Stimulated activated CD4-positive, alpha-beta T cell treated with anti-CD3 and anti-CD28 coated beads, Interleukin-1b, Interleukin-23, amount 100 ng/mL, for 4 hours (primary cell): Measurements from ENCODE around the gene RRAD.

Experiments
- DNase-seq, 2 donors: peaks; one replicate each; pipeline ENCODE4 v3.0.0-alpha.2; 2020; ENCODE audit warnings: low read depth in 2 of 2

RRAD gene

DNA sequence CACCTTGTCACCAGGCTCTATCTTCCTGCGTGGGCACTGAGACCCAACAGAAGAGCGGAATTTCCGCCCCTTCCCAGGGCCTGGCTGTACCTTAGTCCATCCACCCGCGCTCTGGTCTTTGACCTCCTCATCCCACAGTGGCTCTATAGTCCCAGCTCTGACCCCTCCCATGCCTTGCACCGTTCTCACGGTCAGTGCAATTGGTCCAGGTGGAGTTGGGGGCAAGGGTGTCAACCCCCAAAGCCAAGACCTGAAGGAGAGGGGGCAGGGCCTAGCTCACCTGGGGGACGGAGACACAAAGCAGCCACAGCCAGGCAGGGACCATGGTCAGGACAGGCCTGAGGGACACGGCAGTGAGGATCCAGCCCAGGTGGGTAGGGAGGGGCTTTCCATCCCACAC, 7.6 kb downstream of the RRAD start:
- no peak for DNase-seq

DNA sequence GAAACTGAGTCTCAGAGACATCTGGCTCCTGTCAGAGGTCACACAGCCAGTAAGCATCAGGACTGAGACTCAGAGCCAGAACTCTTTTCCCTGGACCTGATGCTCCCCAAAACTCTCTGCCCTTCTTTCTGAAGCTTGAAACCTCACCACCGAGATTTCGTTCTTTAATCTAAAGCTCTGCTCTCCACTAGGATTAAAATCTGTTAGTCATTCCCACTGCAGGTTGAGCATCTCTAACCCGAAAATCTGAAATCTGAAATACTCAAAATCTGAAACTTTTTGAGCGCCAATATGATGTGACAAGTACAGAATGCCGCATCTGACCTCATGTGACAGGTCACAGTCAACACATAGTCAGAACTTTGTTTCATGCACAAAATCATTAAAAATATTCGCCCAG, 8.8 kb downstream of the RRAD start:
- DNase-seq, result no peak

DNA sequence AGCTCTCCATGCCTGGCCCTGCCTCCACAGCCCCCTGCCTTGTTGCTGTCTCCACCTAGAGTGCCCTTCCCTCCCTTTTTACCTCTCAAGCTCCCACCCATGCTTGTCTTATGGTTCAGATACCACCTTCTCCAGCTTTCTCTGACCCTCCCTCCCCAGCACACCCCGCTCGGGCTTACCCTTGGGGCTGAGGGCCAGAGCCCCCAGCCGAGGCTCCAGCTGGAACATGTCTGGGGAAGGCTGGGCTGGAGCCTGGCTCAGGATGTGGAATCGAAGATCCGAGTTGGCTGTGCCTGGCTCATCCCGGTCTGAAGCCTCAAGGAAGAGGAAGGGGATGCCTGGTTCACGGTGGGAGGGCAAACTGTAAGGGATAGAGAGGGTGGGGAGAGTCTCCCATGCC, 10.3 kb downstream of the RRAD start:
- DNase-seq, result no peak

DNA sequence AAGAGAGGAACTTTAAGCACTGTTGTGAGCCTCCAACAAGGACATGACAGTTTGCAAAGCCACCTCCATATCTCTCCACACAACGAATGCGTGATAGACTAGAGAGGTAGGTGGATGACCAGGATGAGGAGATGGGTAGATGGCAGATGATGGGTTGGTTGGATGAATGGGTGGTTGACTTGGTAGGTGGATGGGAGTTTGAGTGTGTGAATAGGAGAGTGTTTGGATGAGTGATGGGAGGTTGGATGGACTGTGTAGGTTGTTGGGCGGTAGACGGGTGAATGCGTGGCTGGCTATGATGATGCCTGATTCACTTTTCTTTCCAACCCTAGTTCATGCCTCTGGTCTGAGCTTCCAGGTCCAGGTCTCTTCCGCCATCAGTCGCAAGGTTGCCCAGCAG, 10.8 kb downstream of the RRAD start:
- no peak for DNase-seq

DNA sequence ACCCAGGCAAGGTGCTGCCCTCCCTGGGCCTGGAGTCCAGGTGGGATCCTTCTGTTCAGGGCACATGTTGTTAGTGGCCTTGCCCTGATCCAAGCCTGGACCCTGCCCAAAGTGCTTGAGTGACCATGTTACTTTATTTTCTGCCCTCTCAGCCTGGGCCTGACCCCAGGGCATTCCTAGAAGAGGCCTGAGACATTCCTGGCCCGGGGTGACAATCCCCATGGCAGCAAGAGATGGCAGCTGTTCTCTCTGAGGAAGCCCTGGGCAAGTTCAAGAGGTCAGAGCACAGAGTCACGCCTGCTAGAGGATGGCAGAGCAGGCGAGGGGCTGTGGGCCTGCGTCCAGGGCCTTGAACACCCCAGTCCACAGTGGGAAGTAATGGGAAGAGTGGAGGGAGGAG, 11.6 kb downstream of the RRAD start:
- no peak for DNase-seq

DNA sequence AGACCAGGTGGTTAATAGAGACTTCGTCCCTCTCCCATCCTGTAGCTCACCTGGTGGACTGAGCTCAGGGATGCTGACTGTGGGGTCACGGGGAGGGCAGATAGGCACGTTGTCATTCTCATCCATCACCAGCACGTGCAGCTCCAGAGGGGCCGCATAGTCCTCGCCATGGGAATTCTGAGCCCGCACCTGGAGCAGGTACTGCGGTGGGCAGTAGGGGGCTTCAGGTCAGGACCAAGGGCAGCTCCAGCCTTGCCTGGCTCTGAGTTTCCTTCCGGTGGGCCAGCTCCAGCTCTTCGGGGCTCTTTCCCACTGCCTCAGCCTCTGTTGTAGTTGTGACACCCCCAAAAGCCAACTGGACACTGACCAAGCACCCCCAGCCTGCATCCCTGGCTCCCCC, 12.3 kb downstream of the RRAD start:
- no peak for DNase-seq

DNA sequence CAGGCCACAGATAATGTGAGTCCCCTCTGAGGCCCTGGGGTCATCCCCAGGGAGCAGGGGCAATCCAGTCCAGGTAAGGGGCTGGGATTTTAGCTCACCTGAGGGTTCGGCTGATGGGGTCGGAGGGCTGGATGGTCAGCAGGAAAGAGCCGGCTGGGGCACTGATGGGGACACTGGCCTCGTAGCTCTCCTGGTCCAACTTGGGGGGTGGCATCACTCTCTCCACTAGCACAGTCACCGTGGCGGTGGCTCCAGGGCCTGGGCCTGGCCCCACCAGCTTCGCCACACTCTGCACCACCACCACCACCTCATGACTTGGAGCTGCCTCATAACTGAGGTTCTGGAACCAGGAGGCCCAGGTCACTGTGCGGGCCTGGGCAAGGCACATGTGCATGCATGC, 13.5 kb downstream of the RRAD start:
- DNase-seq, result no peak

DNA sequence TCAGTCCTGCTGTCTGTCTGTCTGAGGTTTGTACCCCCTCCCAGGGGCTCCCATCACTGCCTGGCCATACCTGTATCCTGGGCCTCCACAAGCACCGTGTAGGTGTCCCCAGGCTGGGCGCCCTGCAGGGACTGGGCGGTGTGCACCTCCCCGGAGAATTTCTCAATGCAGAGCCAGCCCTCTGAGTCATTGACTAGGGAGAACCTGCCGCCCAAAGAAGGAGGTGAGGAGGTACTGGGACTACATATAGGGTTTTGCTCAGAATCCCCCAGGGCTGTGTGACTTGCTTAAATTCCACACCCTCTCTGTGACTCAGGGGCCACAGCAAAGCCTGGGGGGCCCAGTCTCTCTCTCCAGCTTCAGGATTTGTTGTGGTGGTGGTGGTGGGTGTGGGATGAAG, 14.2 kb downstream of the RRAD start:
- DNase-seq, result no peak

DNA sequence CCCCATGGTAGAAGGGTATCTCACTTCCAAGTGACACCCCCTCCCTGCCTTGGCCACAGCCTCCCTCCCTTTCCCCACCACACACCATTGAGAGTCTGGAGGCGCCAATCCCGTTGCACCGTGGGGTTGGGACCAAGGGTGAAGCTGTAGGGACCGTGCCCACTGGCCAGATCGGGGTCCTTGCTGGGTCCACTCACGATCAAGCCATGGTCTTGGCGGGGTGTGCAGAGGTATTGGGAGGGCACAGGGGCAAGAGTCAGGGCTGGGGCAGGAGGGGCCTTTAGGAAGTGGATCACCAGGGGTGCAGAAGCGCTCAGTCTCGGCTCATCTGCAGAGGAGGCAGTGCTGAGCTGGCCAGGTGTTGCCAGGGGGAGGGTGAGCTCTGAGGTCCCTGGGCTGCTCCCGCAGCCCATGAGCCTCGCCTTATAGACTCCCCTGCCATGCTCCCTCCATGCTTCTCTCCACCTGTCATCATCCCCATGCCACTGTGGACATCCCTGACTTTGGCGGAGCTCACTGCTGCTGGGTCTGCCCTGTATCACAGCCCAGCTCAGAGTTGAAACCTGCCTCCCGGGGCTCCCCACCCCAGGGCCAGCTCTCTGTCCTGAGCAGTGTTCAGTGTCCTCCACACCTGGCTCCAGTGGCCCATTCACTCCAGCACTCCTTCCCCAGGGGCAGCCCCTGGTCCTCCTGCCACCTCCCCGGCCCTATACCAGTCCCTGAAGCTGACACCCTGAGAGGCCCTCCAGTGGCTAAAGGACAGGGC, 15.0 kb downstream of the RRAD start:
- no peak for DNase-seq

DNA sequence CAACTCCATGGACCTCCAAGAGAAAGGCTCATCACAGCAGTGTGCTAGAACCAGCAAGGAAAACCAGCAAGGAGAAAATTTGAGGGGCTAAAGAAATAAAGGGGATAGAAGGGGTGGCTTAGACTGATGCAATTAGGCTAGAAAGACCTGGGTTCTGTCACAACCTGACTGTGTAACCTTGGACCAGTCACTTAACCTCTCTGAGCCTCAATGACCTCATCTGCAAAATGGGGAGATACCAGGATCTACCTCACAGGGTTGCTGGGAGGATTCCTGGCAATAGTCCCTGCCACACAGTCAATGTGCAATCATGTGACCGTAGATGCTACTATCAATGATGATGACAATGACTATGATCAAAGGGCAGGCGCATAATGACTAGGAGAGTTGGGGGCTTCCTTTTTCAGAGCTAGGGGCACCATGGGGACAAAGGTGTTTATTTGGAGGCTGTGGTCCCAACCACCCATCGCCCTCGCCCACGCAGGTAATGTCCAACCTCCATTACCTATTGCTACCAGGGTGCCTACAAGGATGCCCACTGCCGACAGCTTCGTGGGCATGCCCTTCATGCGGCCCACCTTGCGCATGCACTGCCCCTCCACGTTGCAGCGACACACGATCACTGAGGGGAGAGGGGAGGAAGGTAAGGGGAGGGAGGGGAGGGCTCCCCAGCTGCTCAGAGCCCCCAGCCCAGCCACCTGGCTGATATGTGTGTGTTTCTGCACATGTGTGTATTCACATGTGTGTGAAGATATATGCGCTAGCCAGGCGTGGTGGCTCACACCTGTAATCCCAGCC, 16.4 kb downstream of the RRAD start:
- no peak for DNase-seq

DNA sequence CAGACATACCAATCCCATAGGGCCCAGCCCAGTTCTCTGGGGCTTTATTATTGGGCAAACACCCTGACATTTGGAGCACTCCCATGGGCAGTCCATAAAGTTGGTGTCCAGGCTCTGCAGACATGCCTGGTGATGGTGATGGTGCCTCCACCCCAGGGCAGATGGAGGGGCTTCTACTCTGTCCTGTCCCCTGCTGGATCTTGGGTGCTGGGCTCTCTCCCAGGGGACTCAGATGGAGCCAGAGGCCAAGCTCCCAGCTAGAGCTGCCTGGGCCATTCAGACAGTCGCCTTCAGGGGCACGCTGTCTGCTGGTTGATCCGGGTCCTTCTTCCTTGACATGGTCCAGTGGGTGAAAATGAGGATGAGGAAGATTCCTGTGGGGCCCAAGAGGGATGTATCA, 17.2 kb downstream of the RRAD start:
- no peak for DNase-seq

DNA sequence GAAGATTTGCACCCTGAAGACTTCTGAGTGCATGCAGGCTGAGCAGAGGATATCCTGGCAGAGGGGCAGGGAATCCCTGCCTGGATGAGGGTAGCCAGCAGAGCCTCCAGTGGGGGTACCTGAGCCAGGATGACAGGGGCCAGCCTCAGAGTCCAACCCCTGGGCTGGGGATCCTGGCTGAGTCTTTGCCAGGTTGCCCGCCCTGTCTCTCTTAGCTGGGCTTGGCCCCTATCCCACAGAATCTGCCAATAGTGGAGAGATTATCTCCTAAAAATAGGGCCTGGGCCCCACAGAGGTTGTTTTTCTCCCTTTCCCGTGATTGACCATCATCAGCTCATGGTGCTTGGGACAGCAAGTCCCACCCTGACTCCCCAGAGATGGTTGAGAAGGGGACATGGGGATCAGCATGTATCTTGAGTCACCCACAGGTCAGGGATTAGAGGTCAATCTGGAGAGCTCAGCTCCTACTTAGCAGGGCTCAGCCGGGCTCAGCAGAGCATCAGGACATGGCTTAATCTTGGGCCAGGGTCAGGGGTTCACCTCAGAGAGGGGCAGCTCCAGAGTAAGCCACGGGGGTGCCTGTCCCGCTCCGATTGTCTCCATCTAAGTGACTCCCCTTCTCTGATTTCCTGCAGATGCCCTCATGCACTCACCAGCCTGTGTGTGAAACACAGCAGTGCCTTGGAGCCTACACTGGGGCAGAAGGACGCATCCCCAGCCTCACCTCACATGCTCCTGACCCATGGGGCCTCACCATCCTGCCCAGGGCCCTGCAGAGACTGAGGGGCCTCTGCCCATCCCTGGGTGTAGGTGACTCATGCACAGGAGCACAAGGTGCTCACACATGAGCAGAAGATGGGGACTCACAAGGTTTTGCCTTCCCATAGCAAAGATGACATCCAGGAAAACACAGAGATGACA, 18.2 kb downstream of the RRAD start:
- DNase-seq, result no peak

DNA sequence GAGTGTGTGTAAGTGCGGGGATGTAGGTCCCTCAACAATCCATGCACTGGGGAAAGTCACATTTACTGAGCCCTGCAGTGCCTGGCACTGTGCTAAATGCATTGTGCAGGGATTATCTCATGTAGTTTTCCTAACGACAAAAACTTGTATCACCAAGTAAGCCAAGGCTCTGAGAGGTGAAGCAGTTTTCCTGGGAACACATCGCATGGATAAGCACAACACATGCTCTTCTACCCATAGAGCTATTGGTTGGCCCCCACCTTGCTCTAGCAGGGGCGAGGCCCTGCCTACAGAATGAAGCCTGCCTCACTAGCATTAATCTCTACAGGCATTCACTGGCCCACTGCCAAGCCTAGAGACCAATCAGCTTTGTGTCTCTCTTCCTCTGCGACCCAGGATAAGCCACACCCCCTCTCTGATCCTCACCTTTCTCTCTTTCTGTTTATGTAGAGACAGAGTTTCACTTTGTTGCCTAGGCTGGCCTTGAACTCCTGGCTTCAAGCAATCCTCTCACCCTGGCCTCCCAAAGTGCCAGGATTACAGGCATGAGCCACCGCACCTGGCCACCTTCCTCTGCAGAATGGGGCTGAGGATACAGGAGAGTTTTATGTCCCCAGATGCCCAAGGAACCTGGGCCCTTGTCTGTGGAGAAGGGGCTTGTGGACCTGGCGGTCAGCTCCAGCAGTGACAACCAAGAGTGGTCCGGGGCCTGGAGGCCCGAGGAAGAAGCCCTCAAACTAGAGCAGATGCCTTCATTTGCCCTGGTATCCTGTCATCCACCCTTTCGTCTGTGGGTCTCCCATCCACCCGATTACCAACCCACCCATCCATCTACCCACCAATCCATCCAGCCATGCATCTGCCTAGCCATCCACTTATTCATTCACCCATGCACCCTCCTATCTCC, 19.4 kb downstream of the RRAD start:
- DNase-seq, result no peak

DNA sequence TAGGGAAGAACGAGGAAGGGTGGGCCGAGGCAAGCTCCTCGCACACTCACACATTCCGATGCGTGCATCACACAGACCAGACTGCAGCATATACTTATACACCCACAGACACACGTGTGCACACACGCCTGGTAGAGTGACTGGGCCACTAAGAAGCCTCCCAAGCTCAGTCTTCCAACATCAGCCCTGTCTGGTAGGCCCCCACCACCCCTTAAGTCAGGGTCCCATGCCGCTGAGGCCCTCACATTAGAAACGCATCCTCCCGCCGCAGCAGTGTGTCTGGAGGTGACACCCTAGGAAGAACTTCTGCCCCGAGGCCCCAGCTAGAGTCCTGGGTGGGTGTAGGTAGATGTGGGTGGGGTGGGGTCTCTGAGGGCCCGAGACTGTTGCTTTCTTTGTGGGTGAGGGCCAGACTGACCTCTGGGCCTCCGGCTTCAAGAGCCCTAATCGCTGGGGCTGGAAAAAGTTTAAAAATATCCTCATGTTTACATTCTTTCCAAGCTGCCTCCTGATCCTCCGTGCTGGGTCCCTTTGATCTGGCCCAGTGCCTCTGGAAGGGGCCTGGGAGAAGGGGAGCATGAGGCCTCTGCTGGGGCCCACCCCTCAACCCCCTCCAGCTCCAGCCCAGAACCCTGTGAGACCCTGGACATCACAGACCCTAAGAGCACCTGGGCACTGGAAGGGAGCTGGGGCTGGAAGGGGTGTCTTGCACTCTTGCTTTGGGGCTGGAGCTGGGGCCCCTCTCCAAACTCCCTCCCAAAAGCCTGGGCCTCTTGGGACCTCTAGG, 20.3 kb downstream of the RRAD start:
- DNase-seq, result no peak

DNA sequence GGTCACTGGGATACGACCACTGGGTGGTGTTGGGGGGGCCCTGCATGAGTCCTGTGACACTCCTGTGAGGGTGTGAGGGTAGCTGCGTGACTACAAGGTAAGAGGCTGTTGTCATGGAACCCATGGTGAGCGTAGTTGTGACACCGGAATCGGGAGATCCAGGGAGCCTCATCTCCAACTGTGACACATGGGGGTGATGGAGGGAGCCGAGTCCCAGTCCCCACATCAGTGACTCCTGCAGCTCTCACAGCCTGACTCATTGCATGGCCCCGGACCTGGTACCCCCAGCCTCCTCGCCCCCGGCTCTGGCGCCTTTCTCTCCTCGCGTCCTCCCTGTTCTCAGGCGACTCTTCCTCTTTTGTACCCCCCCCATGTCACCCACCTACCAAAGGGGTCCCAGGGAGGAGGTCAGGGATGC, 20.9 kb downstream of the RRAD start:
- DNase-seq, result no peak

DNA sequence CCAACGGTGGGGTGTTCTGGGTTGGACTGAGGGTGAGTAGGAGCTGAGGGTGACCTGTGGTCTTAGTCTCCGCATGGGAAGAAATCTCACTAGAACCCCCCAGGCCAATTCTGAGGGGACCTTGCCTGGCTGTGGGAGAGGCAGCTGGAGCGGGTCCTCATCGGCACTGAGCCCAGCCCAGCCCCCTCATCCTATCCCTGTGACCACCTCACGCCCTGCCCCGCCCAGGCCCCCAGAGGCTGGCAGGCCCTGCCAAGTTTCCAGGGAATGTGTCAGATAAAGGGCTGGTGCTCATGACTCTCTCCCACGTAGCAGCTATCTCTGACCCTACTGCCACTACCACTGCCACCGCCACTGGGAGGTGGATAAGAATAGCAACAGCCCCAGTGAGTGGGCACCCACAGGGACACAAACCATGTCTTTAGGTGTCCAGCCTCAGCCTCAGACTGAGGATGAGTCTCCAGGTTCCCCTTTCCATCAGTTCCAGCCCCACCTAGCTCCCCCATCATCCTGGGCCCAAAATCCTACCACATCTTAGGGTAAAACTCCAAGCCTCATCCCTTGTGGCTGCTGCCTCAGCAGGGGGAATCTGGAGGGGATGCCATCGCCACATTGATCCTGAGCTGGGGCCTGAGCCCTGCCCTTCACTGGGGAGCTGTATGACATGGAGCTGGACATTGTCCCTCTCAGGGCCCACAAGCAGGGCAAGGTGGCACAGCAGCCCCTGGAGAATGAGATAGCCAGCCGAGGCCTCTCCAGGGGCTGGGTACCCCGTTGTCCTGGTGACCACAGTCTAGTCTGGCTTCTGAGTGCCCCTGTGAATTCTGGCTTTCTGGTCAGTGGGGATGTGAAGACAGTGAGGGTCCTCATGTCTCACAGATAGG, 21.5 kb downstream of the RRAD start:
- DNase-seq, result no peak

DNA sequence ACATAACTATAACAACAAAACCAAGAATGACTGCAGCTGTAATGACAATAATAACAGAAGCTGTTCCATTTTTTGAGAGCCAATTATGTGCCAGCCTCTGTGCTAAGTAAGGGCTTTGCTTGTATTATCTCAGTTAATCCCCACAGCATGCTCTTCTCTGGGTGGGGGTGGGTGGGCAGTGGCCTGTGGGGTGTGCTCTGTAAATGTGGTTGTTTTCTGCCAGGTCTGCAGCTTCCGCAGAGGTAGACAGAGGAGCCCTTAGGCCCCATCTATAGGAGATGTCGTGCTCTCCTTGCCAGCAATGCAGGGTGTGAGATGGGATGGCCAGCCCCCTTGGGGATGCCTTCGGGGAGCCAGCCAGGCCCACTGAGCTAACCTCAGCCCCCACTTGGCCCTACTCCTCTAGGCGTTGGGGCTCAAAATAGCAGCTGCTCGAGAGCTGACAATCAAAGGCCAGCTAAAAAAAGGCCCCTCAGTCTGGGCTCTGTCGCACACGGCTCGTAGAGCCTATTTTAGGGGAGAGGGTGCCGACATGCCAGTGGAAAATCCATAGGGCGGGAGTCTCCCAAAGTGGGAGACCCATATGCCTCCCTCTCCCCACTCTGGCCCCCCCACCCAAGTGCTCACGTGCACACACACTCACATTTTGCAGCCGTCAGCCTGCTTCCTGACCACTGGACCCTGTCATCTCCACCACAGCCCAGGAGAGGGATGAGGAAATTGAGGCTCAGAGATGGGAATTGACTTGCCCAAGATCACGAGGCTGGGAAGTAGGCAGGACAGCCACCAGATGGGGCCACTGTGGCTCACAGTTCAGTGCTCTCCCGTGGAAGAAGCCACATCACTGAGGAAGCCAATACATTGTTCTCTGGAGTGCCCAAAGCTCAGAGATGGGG, 22.4 kb downstream of the RRAD start:
- no peak for DNase-seq

DNA sequence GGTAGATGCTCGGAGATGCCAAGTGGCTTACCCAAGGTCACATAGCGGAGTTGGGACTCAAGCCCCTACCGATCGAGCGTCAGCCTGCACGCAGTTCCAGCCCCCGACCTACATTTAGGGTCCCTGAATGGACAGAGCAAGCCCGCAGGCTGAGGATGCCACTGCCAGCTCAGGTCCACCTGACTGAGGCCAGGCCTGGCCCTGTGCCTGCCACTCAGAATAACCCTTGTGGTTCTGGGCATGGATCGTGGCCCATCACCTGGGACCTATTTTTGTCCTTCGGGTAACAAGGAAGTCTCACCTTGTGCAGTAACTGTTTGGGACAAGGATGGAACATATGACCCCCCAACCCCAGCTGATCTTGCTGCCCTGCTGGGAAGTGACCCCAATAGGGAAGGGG, 23.7 kb downstream of the RRAD start:
- no peak for DNase-seq
